ENCODE measurements around the gene WDPCP. TPM values are rescaled to one million over a fixed set of nuclear protein-coding genes. Genes with fewer than 3 reads are reported as not detected.

The WDPCP gene
- total RNA-seq, 1 donor from 2014 or later, result 12.4 TPM

DNA sequence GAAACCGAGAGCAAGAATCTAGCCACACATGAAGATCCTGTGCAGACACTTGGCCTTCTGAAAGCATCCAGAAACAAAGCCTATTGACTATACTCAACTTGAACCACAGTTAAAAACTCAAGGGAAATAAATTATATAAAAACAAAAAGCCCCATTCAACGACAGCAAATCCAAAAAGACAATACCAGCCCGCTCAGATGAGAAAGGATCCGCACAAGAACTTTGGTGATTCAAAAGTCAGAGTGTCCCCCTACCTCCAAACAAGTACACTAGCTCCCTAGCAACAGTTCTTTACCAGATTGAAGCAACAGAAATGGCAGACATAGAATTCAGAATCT, 163.2 kb downstream of the WDPCP start:
- Mint-ChIP-seq H3K9me3 (ENCODE audit: unreplicated experiment) (peaks cover 25% of the 10 kb centered on the region), H3K27me3 (ENCODE audit: unreplicated experiment) (no peaks in the 10 kb centered on the region), H3K4me3 (ENCODE audit: unreplicated experiment) (no peak overlapping the region), H3K36me3 (ENCODE audit: unreplicated experiment) (peaks cover 13% of the 10 kb centered on the region), H3K27ac (ENCODE audit: unreplicated experiment) (no peak overlapping the region), H3K4me1 (ENCODE audit: unreplicated experiment) (peaks cover 3% of the 10 kb centered on the region)
- no peak for DNase-seq (ENCODE audit: extremely low spot score, unreplicated experiment)
- TF ChIP-seq CTCF (IDR thresholded peaks at IDR 0.05), result no peak

DNA sequence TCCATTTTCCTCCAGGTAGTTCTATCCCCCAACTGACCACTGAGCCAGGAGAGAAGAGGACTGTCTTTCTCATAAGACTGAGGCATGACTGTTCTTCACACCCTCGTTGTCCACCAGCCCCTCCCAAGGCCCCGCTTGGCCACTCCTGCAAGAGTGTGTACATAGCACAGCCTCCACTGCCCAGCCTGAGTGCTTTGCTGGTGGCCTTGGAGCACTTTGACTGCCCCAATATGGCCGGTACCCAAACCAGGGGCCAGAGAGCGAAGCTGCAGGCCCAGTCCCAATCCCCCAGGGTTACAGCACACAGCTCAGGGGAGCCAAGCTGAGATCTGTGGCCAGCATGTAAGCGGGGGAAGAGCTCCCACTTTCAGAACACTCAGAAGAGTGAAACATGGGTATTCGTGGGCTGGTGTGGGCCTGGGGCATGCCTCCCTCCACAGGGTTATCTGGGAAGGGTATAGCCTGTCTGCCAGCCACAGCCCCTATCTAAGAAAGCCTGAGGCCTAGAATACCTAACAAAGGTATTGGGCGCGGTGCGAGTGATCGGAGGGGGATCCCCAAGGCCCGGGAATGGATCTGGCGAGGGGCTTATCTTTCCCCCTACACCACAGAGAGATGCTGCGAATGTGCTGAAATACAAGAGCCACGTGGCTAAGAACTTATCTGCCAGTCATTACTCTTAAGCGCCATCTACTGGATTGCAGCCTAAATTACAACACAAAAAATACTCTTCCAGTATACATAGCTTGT, 163.8 kb downstream of the WDPCP start:
- H3K4me1 Mint-ChIP-seq (ENCODE audit: unreplicated experiment), result peaks cover 3% of the 10 kb centered on the region
- no peak for DNase-seq (ENCODE audit: extremely low spot score, unreplicated experiment)
- peak; percentile 39 for TF ChIP-seq CTCF (IDR thresholded peaks at IDR 0.05)
- no peak overlapping the region for H3K27ac Mint-ChIP-seq (ENCODE audit: unreplicated experiment)
- H3K27me3 Mint-ChIP-seq (ENCODE audit: unreplicated experiment), result no peaks in the 10 kb centered on the region
- H3K9me3 Mint-ChIP-seq (ENCODE audit: unreplicated experiment), result peaks cover 25% of the 10 kb centered on the region
- no peak overlapping the region for H3K4me3 Mint-ChIP-seq (ENCODE audit: unreplicated experiment)
- H3K36me3 Mint-ChIP-seq (ENCODE audit: unreplicated experiment), result peaks cover 13% of the 10 kb centered on the region

- peaks cover 6% of the 10 kb centered on the region for H3K36me3 Mint-ChIP-seq (ENCODE audit: unreplicated experiment)
- peaks cover 16% of the 10 kb centered on the region for H3K9me3 Mint-ChIP-seq (ENCODE audit: unreplicated experiment)
- DNase-seq (ENCODE audit: extremely low spot score, unreplicated experiment), result no peak
- no peaks in the 10 kb centered on the region for H3K27me3 Mint-ChIP-seq (ENCODE audit: unreplicated experiment)
- no peak for TF ChIP-seq CTCF (IDR thresholded peaks at IDR 0.05)
- no peak overlapping the region for H3K27ac Mint-ChIP-seq (ENCODE audit: unreplicated experiment)
- peaks cover 3% of the 10 kb centered on the region for H3K4me1 Mint-ChIP-seq (ENCODE audit: unreplicated experiment)
- H3K4me3 Mint-ChIP-seq (ENCODE audit: unreplicated experiment), result no peak overlapping the region
Measured at GRCh38 chr2:63422556-63422955, 165.7 kb downstream of the WDPCP start.

GRCh38 chr2:63408530-63408929, 179.7 kb downstream of the WDPCP start:
- no peak overlapping the region for H3K4me3 Mint-ChIP-seq (ENCODE audit: unreplicated experiment)

DNA sequence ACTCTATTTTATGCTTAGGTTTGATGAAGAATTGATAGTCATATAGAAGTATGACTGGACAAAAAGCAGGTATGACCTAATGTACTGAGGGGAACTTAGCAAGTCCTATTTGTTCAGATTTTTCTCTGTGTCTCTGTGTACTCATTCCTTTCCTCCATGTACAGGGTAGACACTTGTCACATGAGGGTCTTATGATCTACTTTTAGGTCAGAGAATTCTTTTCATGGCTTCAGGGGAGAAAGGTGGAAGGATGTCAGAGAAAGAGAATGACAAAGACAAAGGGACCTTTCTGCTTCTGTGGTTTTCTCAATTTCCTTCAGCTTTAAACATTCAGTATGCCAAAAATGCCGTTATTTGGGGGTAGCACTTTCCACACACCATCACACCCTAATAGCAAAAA, 181.6 kb downstream of the WDPCP start:
- H3K36me3 Mint-ChIP-seq (ENCODE audit: unreplicated experiment), result peaks cover 9% of the 10 kb centered on the region
- no peak for DNase-seq (ENCODE audit: extremely low spot score, unreplicated experiment)
- H3K27me3 Mint-ChIP-seq (ENCODE audit: unreplicated experiment), result no peaks in the 10 kb centered on the region
- no peak overlapping the region for H3K4me3 Mint-ChIP-seq (ENCODE audit: unreplicated experiment)
- H3K9me3 Mint-ChIP-seq (ENCODE audit: unreplicated experiment), result no peaks in the 10 kb centered on the region
- no peak overlapping the region for H3K27ac Mint-ChIP-seq (ENCODE audit: unreplicated experiment)
- no peaks in the 10 kb centered on the region for H3K4me1 Mint-ChIP-seq (ENCODE audit: unreplicated experiment)
- TF ChIP-seq CTCF (IDR thresholded peaks at IDR 0.05), result no peak

More at GRCh38 chr2:63408530-63408929, 179.7 kb downstream of the WDPCP start:
- DNase-seq (ENCODE audit: extremely low spot score, unreplicated experiment), result no peak
- H3K27ac Mint-ChIP-seq (ENCODE audit: unreplicated experiment), result no peak overlapping the region
- no peaks in the 10 kb centered on the region for H3K4me1 Mint-ChIP-seq (ENCODE audit: unreplicated experiment)
- H3K27me3 Mint-ChIP-seq (ENCODE audit: unreplicated experiment), result no peaks in the 10 kb centered on the region
- H3K36me3 Mint-ChIP-seq (ENCODE audit: unreplicated experiment), result peaks cover 3% of the 10 kb centered on the region
- no peak for TF ChIP-seq CTCF (IDR thresholded peaks at IDR 0.05)
- H3K9me3 Mint-ChIP-seq (ENCODE audit: unreplicated experiment), result no peaks in the 10 kb centered on the region

Measured in osteocyte (in vitro differentiated cells).